ENCODE measurements around the gene SYK. TPM values are rescaled to one million over a fixed set of nuclear protein-coding genes. Genes with fewer than 3 reads are reported as not detected.
A peak's percentile ranks its signal among the peaks of the same experiment; 100 is the strongest.

The SYK gene
- polyA plus RNA-seq, 1 of the 3 experiments (the other 2 are of a cell fraction): not detected

DNA sequence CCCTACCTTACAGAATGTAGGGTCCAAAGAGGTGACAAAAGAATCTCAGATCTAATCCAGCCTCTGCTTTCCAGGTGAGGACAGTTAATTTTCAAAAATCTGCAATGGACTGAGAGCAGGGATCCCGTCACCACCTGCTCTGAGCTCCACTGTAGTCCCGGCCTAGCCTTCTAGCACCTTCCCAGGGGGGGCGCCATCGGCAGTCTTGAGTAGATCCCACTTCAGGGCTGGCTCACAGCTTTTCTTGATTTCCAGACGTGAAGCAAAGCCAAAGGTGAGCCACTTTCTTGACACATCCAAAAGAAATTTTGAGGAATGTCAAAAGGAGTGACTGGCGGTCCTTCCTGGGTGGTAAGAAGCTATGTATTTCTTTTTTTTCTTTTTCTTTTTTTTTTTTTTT, 114.1 kb downstream of the SYK start (continued):
- TF ChIP-seq, protein P1, sequence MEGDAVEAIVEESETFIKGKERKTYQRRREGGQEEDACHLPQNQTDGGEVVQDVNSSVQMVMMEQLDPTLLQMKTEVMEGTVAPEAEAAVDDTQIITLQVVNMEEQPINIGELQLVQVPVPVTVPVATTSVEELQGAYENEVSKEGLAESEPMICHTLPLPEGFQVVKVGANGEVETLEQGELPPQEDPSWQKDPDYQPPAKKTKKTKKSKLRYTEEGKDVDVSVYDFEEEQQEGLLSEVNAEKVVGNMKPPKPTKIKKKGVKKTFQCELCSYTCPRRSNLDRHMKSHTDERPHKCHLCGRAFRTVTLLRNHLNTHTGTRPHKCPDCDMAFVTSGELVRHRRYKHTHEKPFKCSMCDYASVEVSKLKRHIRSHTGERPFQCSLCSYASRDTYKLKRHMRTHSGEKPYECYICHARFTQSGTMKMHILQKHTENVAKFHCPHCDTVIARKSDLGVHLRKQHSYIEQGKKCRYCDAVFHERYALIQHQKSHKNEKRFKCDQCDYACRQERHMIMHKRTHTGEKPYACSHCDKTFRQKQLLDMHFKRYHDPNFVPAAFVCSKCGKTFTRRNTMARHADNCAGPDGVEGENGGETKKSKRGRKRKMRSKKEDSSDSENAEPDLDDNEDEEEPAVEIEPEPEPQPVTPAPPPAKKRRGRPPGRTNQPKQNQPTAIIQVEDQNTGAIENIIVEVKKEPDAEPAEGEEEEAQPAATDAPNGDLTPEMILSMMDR (IDR thresholded peaks at IDR 0.05): peak; percentile 38
- no peak for TF ChIP-seq NFIC (IDR thresholded peaks at IDR 0.05; ENCODE audit: borderline replicate concordance)
- TF ChIP-seq, protein P2, sequence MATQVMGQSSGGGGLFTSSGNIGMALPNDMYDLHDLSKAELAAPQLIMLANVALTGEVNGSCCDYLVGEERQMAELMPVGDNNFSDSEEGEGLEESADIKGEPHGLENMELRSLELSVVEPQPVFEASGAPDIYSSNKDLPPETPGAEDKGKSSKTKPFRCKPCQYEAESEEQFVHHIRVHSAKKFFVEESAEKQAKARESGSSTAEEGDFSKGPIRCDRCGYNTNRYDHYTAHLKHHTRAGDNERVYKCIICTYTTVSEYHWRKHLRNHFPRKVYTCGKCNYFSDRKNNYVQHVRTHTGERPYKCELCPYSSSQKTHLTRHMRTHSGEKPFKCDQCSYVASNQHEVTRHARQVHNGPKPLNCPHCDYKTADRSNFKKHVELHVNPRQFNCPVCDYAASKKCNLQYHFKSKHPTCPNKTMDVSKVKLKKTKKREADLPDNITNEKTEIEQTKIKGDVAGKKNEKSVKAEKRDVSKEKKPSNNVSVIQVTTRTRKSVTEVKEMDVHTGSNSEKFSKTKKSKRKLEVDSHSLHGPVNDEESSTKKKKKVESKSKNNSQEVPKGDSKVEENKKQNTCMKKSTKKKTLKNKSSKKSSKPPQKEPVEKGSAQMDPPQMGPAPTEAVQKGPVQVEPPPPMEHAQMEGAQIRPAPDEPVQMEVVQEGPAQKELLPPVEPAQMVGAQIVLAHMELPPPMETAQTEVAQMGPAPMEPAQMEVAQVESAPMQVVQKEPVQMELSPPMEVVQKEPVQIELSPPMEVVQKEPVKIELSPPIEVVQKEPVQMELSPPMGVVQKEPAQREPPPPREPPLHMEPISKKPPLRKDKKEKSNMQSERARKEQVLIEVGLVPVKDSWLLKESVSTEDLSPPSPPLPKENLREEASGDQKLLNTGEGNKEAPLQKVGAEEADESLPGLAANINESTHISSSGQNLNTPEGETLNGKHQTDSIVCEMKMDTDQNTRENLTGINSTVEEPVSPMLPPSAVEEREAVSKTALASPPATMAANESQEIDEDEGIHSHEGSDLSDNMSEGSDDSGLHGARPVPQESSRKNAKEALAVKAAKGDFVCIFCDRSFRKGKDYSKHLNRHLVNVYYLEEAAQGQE (IDR thresholded peaks at IDR 0.05; ENCODE audit: low read depth, low read length): no peak
- TF ChIP-seq, protein P3, sequence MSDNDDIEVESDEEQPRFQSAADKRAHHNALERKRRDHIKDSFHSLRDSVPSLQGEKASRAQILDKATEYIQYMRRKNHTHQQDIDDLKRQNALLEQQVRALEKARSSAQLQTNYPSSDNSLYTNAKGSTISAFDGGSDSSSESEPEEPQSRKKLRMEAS (IDR thresholded peaks at IDR 0.05; ENCODE audit: low read depth): no peak
- 0 out of 2 replicates have a peak, but pooled peaks have one; percentile 4 for TF ChIP-seq SMC3 (IDR thresholded peaks at IDR 0.05; ENCODE audit: low read depth, low read length)
- TF ChIP-seq, protein P4, sequence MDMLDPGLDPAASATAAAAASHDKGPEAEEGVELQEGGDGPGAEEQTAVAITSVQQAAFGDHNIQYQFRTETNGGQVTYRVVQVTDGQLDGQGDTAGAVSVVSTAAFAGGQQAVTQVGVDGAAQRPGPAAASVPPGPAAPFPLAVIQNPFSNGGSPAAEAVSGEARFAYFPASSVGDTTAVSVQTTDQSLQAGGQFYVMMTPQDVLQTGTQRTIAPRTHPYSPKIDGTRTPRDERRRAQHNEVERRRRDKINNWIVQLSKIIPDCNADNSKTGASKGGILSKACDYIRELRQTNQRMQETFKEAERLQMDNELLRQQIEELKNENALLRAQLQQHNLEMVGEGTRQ (IDR thresholded peaks at IDR 0.05; ENCODE audit: borderline replicate concordance, low read depth, low read length): no peak
- no peak for TF ChIP-seq TCF12 (IDR thresholded peaks at IDR 0.05)

DNA sequence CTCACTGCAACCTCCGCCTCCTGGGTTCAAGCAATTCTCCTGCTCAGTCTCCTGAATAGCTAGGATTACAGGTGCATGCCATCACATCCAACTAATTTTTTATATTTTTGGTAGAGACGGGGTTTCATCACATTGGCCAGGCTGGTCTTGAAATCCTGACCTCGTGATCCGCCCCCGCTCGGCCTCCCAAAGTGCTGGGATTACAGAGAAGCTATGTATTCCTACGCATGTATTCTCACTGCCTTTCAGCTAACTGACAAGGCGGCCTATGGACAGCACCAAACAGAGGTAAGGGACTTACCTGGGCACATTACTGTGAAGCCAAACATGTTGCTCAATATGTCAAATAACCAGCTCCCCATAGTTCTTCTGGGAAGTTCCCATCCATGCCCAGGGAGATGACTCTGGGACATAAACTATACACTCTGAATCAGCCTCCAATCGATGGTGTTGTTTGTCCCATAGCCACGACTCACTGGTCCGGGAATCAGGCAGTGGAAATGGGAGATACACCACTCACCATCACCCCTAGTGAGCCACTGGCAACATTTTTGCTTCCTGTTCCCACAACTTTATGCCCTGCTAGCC, 114.6 kb downstream of the SYK start:
- H2AFZ ChIP-seq (ENCODE audit: low read depth): no peak overlapping the region
- no peak overlapping the region for H3K9ac ChIP-seq
- H3K36me3 ChIP-seq (replicated peaks in 1 of 2; ENCODE audit: control insufficient read depth in 1 of 2, insufficient read depth in 2 of 2, low read length in 1 of 2): no peaks in the 10 kb centered on the region
- no peaks in the 10 kb centered on the region for H3K9me2 ChIP-seq
- no peaks in the 10 kb centered on the region for H3K9me3 ChIP-seq
- H3K4me3 ChIP-seq (ENCODE audit: low read depth in 2 of 2, low read length in 1 of 2): no peak overlapping the region
- H3K4me1 ChIP-seq (ENCODE audit: control insufficient read depth in 1 of 2, insufficient read depth in 2 of 2, low read depth in 1 of 2, low read length in 1 of 2): peaks cover 0 to 4% of the 10 kb centered on the region in 2 experiments; a peak in 1 of 4 replicates
- no peaks in the 10 kb centered on the region for H4K20me1 ChIP-seq (ENCODE audit: insufficient read depth)
- DNase-seq: no peak
- ChIA-PET CTCF (interaction anchor here (0.7 to 5.1 kb wide), 17 partner anchors 13 to 819 kb away, joined by 3 to 67 read pairs (median 16); partner anchors contain the start of gene NFIL3), POLR2A (interaction anchor here (1.2 kb wide), 1 partner anchor 510 kb away, joined by 3 read pairs; no protein-coding TSS in a partner anchor)
- no peak overlapping the region for H3K4me2 ChIP-seq
- H3K27ac ChIP-seq (ENCODE audit: low read depth in 2 of 2, low read length in 1 of 2): no peak overlapping the region
- 83% methylated on average over 11 of the region's 11 CpGs for WGBS (ENCODE audit: low lambda C conversion rate)
- no peaks in the 10 kb centered on the region for H3K27me3 ChIP-seq (ENCODE audit: insufficient read depth)
- H3F3A ChIP-seq (replicated peaks; ENCODE audit: insufficient read depth): no peaks in the 10 kb centered on the region
- TF ChIP-seq GATA2 (CRISPR knock-in tag; IDR thresholded peaks at IDR 0.05) (no peak), RXRA (IDR thresholded peaks at IDR 0.05; ENCODE audit: borderline replicate concordance, low read depth) (no peak), TCF12 (IDR thresholded peaks at IDR 0.05) (no peak), TEAD4 (IDR thresholded peaks at IDR 0.05; ENCODE audit: borderline replicate concordance, insufficient read depth) (no peak), GABPA (IDR thresholded peaks at IDR 0.05; ENCODE audit: low read depth) (no peak), RFX5 (IDR thresholded peaks at IDR 0.05; ENCODE audit: low read length) (no peak)
- TF ChIP-seq, protein P5, sequence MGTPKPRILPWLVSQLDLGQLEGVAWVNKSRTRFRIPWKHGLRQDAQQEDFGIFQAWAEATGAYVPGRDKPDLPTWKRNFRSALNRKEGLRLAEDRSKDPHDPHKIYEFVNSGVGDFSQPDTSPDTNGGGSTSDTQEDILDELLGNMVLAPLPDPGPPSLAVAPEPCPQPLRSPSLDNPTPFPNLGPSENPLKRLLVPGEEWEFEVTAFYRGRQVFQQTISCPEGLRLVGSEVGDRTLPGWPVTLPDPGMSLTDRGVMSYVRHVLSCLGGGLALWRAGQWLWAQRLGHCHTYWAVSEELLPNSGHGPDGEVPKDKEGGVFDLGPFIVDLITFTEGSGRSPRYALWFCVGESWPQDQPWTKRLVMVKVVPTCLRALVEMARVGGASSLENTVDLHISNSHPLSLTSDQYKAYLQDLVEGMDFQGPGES (IDR thresholded peaks at IDR 0.05; ENCODE audit: low read depth, low read length): no peak
- TF ChIP-seq, protein P2 (IDR thresholded peaks at IDR 0.05; ENCODE audit: low read depth, low read length): no peak
- TF ChIP-seq, protein P6, sequence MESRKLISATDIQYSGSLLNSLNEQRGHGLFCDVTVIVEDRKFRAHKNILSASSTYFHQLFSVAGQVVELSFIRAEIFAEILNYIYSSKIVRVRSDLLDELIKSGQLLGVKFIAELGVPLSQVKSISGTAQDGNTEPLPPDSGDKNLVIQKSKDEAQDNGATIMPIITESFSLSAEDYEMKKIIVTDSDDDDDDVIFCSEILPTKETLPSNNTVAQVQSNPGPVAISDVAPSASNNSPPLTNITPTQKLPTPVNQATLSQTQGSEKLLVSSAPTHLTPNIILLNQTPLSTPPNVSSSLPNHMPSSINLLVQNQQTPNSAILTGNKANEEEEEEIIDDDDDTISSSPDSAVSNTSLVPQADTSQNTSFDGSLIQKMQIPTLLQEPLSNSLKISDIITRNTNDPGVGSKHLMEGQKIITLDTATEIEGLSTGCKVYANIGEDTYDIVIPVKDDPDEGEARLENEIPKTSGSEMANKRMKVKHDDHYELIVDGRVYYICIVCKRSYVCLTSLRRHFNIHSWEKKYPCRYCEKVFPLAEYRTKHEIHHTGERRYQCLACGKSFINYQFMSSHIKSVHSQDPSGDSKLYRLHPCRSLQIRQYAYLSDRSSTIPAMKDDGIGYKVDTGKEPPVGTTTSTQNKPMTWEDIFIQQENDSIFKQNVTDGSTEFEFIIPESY (IDR thresholded peaks at IDR 0.05; ENCODE audit: borderline replicate concordance, low read depth): no peak
- no peaks in the 10 kb centered on the region for H3K79me2 ChIP-seq (ENCODE audit: insufficient read depth)
